Liver (tissue), 9 donors: ENCODE measurements around the gene CNIH3. TPM values are rescaled to one million over a fixed set of nuclear protein-coding genes. Genes with fewer than 3 reads are reported as not detected.
"Not testable (repeated sequence)": the region's sequence is repeated elsewhere in the genome, so short reads cannot be mapped to it uniquely, and the experiment has no call there.

ENCODE experiments used
- DNase-seq: peaks from one replicate; pipeline ENCODE4 v3.0.0-alpha.2; 2017; ENCODE audit warnings: low spot score
- H3K27ac ChIP-seq, 2 donors: one replicate each; pipeline ENCODE4 v1.7.0; 2013; ENCODE audit warnings: inconsistent platforms in 2 of 2, low read length in 2 of 2, control low read depth in 1 of 2, low read depth in 1 of 2, mild to moderate bottlenecking in 1 of 2
- H3K27me3 ChIP-seq, 4 donors: one replicate each; pipeline versions ENCODE4 v1.6.1 to v1.7.0; 2013; ENCODE audit warnings: low read length in 3 of 4, inconsistent platforms in 1 of 4, mild to moderate bottlenecking in 1 of 4, moderate library complexity in 1 of 4; ENCODE audit not compliant: control insufficient read depth in 4 of 4, insufficient read depth in 4 of 4
- H3K36me3 ChIP-seq, 4 donors: one replicate each; pipeline versions ENCODE4 v1.6.1 to v1.7.0; 2013; ENCODE audit warnings: low read length in 3 of 4, mild to moderate bottlenecking in 3 of 4, low read depth in 1 of 4, moderate library complexity in 1 of 4; ENCODE audit not compliant: control insufficient read depth in 4 of 4, insufficient read depth in 3 of 4
- H3K4me1 ChIP-seq, 4 donors: one replicate each; pipeline versions ENCODE4 v1.6.1 to v1.7.0; 2013; ENCODE audit warnings: low read length in 3 of 4, mild to moderate bottlenecking in 3 of 4, moderate library complexity in 1 of 4; ENCODE audit not compliant: control insufficient read depth in 4 of 4, insufficient read depth in 4 of 4
- H3K4me3 ChIP-seq, 3 donors: one replicate each; pipeline versions ENCODE4 v1.6.1 to v1.7.0; 2013; ENCODE audit warnings: low read length in 3 of 3, control low read depth in 1 of 3, low read depth in 1 of 3, mild to moderate bottlenecking in 1 of 3
- H3K9ac ChIP-seq, 2 donors: one replicate each; pipeline ENCODE4 v1.7.0; 2013; ENCODE audit warnings: low read length in 2 of 2, mild to moderate bottlenecking in 2 of 2, moderate library complexity in 2 of 2, control low read depth in 1 of 2, low read depth in 1 of 2
- H3K9me3 ChIP-seq, 4 donors: one replicate each; pipeline versions ENCODE4 v1.6.1 to v1.7.0; 2013; ENCODE audit warnings: low read length in 3 of 4; ENCODE audit not compliant: control insufficient read depth in 4 of 4
- EGR1 ChIP-seq, 2 donors: IDR thresholded peaks; 2 replicates each; pipeline ENCODE4 v1.6.1; 2016 to 2018; ENCODE audit warnings: antibody characterized with exemption in 2 of 2, low read depth in 2 of 2
- FOXA1 ChIP-seq: IDR thresholded peaks from 2 replicates; pipeline ENCODE4 v1.6.1; 2016; ENCODE audit warnings: antibody characterized with exemption
- FOXA2 ChIP-seq: IDR thresholded peaks from 2 replicates; pipeline ENCODE4 v1.6.1; 2016; ENCODE audit warnings: antibody characterized with exemption
- GABPA ChIP-seq, 2 donors: IDR thresholded peaks in 1 of 2; conservative IDR thresholded peaks in 1 of 2; 2 replicates each; pipeline ENCODE4 v1.6.1; 2016; ENCODE audit warnings: antibody characterized with exemption in 2 of 2, mild to moderate bottlenecking in 1 of 2, moderate library complexity in 1 of 2
- HNF4A ChIP-seq, 2 donors: conservative IDR thresholded peaks; 2 replicates each; pipeline ENCODE4 v1.6.1; 2016; ENCODE audit warnings: antibody characterized with exemption in 2 of 2, mild to moderate bottlenecking in 2 of 2
- HNF4G ChIP-seq: IDR thresholded peaks from 2 replicates; pipeline ENCODE4 v1.6.1; 2016; ENCODE audit warnings: antibody characterized with exemption
- JUND ChIP-seq, 2 donors: IDR thresholded peaks; 2 replicates each; pipeline ENCODE4 v1.6.1; 2016; ENCODE audit warnings: antibody characterized with exemption in 2 of 2
- NR2F2 ChIP-seq: IDR thresholded peaks from 2 replicates; pipeline ENCODE4 v1.6.1; 2016; ENCODE audit warnings: antibody characterized with exemption
- RAD21 ChIP-seq, 2 donors: IDR thresholded peaks; 2 replicates each; pipeline ENCODE4 v1.6.1; 2016; ENCODE audit warnings: antibody characterized with exemption in 2 of 2, mild to moderate bottlenecking in 2 of 2
- RXRA ChIP-seq, 2 donors: IDR thresholded peaks; 2 replicates each; pipeline ENCODE4 v1.6.1; 2017 to 2018; ENCODE audit warnings: antibody characterized with exemption in 2 of 2, mild to moderate bottlenecking in 1 of 2
- TAF1 ChIP-seq: conservative IDR thresholded peaks from 2 replicates; pipeline ENCODE4 v1.6.1; 2016; ENCODE audit warnings: antibody characterized with exemption, mild to moderate bottlenecking
- WGBS: extraction: QIAGEN DNeasy Blood & Tissue Kit; methylation state at CpG from one replicate; pipeline ENCODE4 v1.1.7; 2013; 5-methylcytosine and 5-hydroxymethylcytosine counted together
- polyA plus RNA-seq, 2 donors: library from polyadenylated mRNA; stranded (reverse) in 1 of 2; unstranded in 1 of 2; fragments of 200-250 nt in 1 of 2; fragments of >200 nt in 1 of 2; fragmentation: Nextera tagmentation in 1 of 2; extraction: Ambion mirVana in 1 of 2; gene quantifications; one replicate each; pipeline versions ENCODE4 v1.2.1 to v1.2.3, GENCODE V29; 2013 to 2015
- total RNA-seq, 2 donors: library from RNA; depleted of rRNA; stranded (reverse); fragments of >200 nt; gene quantifications; one replicate each; pipeline ENCODE4 v1.2.3, GENCODE V29; 2014
- TF ChIP-seq, protein P1 (sequence below): IDR thresholded peaks from 2 replicates; pipeline ENCODE4 v1.6.1; 2016; ENCODE audit warnings: antibody characterized with exemption
- TF ChIP-seq, protein P2 (sequence below): IDR thresholded peaks from 2 replicates; pipeline ENCODE4 v1.6.1; 2016; ENCODE audit warnings: antibody characterized with exemption
- TF ChIP-seq, protein P3 (sequence below): IDR thresholded peaks from 2 replicates; pipeline ENCODE4 v1.6.1; 2016; ENCODE audit warnings: antibody characterized with exemption, mild to moderate bottlenecking
- TF ChIP-seq, protein P4 (sequence below): IDR thresholded peaks from 2 replicates; pipeline ENCODE4 v1.6.1; 2016; ENCODE audit warnings: antibody characterized with exemption
- donor health status: healthy.
- donor health status: healthy.
- donor health status: healthy.
- donor health status: healthy.
- donor health status: healthy.

Gene CNIH3
- total and polyA plus RNA-seq, 4 donors: 0.39 to 1.0 (median 0.93) TPM

DNA sequence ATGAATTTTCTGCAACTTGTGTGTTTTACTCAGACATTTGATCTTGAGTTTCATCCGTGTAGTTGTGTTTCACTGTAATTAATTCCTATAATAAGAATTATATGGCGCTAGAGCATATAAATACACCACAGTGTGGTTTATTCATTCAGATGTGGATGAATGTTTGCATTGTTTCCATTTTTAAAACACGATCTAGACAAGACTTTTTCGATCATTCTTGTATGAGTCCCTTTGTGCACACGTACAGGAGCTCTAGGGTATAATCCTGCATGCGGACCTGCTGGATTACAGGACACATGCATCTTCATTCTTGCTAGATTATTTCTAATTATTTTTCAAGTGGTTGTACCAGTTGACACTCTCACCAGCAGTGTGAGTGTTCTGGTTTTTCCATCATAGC is 46.8 kb upstream of the CNIH3 start:
- 95% methylated on average over 6 of the region's 6 CpGs for WGBS
- Histone ChIP-seq H3K4me1 (no peaks in the 10 kb centered on the region), H3K4me3 (no peak overlapping the region), H3K9ac (no peak overlapping the region), H3K27ac (no peak overlapping the region), H3K27me3 (no peaks in the 10 kb centered on the region), H3K9me3 (no peaks in the 10 kb centered on the region), H3K36me3 (no peaks in the 10 kb centered on the region)
- TF ChIP-seq JUND (IDR thresholded peaks at IDR 0.05) (no peak), RAD21 (IDR thresholded peaks at IDR 0.05) (no peak), HNF4G (no peak), NR2F2 (no peak), EGR1 (IDR thresholded peaks at IDR 0.05; ENCODE audit: low read depth in 2 of 2) (no peak), GABPA (IDR thresholded peaks at IDR 0.05 in 1 of 2, conservative IDR thresholded peaks at IDR 0.05 in 1 of 2) (no peak), RXRA (IDR thresholded peaks at IDR 0.05) (no peak), TAF1 (no peak), HNF4A (conservative IDR thresholded peaks at IDR 0.05) (no peak), FOXA2 (no peak), FOXA1 (no peak)
- TF ChIP-seq, protein P1, sequence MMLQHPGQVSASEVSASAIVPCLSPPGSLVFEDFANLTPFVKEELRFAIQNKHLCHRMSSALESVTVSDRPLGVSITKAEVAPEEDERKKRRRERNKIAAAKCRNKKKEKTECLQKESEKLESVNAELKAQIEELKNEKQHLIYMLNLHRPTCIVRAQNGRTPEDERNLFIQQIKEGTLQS: no peak
- TF ChIP-seq, protein P2, sequence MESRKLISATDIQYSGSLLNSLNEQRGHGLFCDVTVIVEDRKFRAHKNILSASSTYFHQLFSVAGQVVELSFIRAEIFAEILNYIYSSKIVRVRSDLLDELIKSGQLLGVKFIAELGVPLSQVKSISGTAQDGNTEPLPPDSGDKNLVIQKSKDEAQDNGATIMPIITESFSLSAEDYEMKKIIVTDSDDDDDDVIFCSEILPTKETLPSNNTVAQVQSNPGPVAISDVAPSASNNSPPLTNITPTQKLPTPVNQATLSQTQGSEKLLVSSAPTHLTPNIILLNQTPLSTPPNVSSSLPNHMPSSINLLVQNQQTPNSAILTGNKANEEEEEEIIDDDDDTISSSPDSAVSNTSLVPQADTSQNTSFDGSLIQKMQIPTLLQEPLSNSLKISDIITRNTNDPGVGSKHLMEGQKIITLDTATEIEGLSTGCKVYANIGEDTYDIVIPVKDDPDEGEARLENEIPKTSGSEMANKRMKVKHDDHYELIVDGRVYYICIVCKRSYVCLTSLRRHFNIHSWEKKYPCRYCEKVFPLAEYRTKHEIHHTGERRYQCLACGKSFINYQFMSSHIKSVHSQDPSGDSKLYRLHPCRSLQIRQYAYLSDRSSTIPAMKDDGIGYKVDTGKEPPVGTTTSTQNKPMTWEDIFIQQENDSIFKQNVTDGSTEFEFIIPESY: no peak
- TF ChIP-seq, protein P3, sequence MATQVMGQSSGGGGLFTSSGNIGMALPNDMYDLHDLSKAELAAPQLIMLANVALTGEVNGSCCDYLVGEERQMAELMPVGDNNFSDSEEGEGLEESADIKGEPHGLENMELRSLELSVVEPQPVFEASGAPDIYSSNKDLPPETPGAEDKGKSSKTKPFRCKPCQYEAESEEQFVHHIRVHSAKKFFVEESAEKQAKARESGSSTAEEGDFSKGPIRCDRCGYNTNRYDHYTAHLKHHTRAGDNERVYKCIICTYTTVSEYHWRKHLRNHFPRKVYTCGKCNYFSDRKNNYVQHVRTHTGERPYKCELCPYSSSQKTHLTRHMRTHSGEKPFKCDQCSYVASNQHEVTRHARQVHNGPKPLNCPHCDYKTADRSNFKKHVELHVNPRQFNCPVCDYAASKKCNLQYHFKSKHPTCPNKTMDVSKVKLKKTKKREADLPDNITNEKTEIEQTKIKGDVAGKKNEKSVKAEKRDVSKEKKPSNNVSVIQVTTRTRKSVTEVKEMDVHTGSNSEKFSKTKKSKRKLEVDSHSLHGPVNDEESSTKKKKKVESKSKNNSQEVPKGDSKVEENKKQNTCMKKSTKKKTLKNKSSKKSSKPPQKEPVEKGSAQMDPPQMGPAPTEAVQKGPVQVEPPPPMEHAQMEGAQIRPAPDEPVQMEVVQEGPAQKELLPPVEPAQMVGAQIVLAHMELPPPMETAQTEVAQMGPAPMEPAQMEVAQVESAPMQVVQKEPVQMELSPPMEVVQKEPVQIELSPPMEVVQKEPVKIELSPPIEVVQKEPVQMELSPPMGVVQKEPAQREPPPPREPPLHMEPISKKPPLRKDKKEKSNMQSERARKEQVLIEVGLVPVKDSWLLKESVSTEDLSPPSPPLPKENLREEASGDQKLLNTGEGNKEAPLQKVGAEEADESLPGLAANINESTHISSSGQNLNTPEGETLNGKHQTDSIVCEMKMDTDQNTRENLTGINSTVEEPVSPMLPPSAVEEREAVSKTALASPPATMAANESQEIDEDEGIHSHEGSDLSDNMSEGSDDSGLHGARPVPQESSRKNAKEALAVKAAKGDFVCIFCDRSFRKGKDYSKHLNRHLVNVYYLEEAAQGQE: no peak
- TF ChIP-seq, protein P4, sequence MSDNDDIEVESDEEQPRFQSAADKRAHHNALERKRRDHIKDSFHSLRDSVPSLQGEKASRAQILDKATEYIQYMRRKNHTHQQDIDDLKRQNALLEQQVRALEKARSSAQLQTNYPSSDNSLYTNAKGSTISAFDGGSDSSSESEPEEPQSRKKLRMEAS: no peak
- DNase-seq: no peak

DNA sequence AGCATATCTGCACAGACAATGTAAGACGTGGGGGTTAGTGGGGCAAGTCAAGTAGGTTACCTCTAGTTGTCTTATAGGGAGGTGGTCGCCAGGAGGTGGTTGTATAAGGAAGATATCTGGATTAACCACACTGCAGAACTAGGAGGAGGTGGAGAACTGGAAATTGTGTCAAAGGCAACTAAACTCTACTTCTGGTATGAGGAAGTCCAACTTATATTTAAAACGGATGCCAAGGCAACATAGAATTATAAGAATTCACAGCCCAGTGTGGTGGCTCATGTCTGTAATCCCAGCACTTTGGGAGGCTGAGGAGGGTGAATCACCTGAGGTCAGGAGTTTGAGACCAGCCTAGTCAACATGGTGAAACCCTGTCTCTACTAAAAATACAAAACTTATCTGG is 44.1 kb upstream of the CNIH3 start:
- not testable (repeated sequence) for H3K4me1 ChIP-seq, DNase-seq, H3K9ac ChIP-seq, H3K9me3 ChIP-seq, H3K27me3 ChIP-seq, H3K4me3 ChIP-seq, H3K36me3 ChIP-seq, H3K27ac ChIP-seq
- WGBS: 80% methylated on average over 3 of the region's 3 CpGs
